GM18951 (cell line): ENCODE data around the gene METAP1D.

Experiments
- POLR2A ChIP-seq: IDR thresholded peaks from 4 replicates; pipeline ENCODE4 v1.6.1; 2011; ENCODE audit warnings: mild to moderate bottlenecking; ENCODE audit not compliant: insufficient read length, insufficient read depth; ENCODE audit errors: extremely low read depth
- in situ Hi-C: fragments of 300-500 bp; cut with MboI; formaldehyde crosslinking; loops from one replicate; pipeline ENCODE4 v1.12.0; 2022; ENCODE audit warnings: low sequenced_read_pairs, mixed read lengths, inconsistent platforms; ENCODE audit not compliant: unreplicated experiment

Gene METAP1D

DNA sequence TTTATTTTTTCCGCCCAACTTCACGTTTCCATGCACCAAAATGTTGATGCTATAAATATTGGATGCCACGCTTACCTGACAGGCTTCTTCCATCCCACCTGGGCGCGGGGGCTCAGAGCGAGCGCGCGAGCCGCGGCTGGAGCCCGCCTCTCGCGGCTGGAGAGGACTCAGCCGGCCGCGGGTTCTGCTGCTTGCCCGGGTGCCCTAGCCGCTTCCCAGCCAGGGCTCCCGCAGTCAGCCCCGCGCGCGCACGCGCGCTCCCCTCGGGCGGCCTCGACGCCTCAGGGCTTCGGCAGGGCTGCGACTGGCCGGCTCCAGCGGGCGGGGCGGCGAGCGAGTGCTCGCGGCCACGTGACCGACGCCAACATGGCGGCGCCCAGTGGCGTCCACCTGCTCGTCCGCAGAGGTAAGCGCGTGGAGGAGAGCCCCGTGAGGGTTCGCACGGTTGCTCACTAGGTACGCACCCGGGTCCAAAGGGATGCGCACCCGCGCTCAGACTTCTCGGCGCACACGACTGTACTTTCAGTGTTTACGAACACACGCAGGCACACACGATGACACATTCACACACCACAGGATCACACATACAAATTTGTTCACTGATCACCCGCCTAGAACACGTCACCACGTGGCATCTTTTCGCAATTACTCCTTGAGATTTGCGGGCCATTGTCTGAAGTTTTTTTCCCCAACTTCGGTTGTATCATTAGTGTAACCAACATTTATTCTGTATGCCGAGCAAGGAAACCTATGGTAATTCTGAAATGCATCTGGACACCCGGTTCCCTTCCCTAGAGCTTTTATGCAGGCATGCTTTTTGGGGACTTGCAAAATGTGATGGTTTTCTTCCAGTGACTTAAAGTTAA lies at the start of gene METAP1D:
Gene METAP1D (plus strand): TSS at position 350 of the 866 bp plus-strand sequence. CDS start 17 bp downstream, at position 367.
- peak; percentile 88 for TF ChIP-seq POLR2A
- in situ Hi-C loops = no loop called here

DNA sequence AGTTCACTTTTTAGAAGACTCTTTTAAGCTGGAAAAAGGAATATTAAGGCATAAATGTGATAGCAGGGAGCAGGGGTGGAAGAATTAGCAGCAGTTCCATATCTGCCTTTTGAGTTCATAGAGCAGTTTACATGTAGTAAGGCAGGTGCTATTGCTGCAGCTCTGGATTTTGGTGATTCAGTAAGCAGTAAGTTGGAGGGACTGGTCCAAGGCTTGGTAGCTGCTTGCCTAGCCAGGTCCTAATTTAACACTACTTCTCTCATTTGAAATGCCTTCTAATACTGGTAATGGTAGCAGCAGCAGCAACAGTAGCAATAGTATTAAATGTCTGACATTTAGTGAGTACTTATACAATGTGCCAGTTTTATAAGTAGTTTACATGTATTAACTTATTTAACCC lies 47.5 kb upstream of the METAP1D start:
- in situ Hi-C loops = no loop called here
- no peak for TF ChIP-seq POLR2A

DNA sequence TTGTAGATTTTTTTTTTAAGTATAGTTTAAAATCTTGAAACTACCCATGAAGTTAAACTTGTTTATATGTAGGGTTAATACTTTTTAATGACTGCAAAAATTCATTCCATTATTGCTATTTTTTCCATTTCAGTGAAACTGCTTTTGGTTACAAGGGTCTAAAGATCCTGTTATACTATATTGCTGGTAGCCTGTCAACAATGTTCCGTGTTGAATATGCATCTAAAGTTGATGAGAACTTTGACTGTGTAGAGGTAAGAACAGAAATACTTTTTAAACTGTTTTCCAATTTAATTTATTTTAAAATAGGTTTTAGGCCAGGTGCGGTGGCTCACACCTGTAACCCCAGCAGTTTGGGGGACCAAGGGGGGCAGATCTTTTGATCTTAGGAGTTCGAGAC lies 47.0 kb upstream of the METAP1D start:
- in situ Hi-C loops = no loop called here
- no peak for TF ChIP-seq POLR2A

DNA sequence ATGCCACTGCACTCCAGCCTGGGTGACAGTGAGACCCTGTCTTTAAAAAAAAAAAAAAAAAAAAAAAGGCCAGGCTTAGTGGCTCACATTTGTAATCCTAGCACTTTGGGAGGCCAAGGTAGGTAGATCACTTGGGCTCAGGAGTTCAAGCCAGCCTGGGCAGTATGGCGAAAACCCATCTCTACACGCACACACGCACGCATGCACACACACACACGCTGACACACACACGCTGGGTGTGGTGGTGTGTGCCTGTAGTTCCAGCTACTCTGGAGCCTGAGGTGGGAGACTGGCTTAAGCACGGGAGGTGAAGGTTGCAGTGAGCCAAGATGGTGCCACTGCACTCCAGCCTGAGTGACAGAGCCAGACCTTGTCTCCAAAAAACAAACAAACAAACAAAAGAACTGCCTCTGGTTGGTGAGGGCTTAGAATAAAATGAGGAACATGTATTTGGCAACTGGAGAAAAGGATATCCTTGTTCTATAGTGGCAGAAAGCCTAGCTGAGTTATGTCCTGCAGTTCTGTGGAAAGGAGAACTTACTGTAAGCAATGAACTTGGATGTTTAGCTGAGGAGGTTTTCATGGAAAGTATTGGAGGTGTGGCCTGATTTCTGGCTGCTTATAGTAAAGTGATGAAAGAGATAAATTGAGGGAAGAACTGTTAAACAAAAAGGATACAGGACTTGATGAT lies 43.5 kb upstream of the METAP1D start:
- no peak for TF ChIP-seq POLR2A
- in situ Hi-C loops = no loop called here

DNA sequence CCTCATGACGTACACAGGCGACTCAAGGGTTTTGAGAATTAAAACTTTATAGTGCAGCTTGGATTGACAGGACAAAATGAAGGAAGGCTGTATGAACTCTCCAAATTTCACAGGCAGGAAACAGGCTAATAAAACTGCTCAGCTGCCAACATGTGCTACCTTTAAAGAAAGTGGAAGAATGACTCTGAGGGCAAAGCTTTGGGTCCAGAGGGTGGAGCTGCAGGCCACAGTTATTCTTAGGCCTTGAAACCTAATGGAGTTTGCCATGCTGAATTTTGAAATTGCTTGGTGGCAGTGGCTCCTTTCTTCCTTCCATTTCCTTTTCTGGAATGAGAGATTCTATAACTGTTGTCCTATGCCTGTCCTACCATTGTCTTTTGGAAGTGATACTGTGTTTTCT lies 42.7 kb upstream of the METAP1D start:
- in situ Hi-C loops = no loop called here
- no peak for TF ChIP-seq POLR2A

DNA sequence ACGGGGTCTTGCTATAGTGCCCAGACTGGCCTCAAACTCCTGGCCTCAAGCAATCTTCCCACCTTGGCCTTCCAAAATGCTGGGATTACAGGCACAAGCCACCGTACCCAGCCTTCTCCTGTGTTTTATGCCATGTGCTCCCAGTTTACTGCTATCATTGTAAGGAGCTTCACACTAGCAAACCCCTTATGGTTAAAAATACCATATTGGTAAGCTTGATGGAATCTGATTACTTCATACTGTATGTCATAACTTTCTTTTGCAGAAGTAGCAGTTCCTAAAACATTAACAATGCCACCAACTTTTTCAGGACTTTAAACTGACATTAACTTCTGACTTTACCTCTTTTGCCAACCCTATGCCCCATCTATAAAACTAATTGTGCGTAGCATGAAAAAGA lies 41.3 kb upstream of the METAP1D start:
- no peak for TF ChIP-seq POLR2A
- in situ Hi-C loops = no loop called here

DNA sequence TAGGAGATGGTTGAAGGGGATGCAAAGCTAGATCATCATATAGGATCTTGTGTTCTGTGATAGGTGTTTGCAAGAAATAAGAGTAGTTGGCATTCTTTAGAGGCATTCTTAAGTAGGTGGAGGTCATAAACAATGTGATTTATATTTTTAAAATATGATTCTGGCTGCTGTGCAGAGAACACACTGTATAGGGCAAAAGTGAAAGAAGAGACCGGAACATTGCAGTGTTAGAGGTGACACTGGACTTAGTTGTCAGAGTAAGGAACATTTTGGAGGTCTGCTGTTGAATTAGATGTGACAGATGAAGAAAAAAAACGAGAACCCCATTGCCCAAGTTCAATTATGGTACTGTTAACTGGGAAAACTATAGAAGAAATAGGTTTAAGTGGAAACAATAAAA lies 39.8 kb upstream of the METAP1D start:
- TF ChIP-seq POLR2A = no peak
- in situ Hi-C loops = no loop called here

DNA sequence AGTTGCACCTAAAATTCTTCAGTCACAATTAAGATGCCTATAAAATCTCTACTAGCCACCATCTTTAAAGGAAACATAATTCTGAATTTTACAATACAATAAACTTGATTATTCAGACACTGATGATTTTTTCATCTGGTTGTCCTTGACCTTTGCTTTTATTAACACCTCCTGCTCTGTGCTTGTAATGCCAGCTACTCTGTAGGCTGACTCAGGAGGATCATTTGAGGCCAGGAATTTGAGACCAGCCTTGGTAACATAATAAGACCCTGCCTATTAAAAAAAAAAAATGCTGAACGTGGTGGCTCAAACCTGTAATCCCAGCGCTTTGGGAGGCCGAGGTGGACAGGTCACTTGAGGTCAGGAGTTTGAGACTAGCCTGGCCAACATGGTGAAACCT lies 39.2 kb upstream of the METAP1D start:
- no peak for TF ChIP-seq POLR2A
- in situ Hi-C loops = no loop called here

DNA sequence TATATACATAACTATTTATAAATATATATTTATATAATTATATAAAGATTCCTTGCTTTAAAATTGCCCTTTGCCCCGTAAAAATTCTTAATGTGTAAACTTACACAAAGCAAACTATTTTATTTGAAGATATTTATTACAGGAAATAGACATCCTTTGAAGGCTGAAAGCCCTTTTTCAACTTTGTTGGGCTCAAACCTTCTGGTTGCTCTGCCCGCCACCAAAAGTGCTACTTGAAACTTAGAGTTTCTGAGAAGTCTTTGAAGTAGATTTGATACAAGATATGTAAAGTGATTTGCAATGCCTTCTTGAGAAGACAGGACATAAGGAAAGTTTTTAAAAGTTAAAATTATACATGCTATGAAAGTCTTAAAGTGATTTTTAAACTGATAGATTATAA lies 36.6 kb upstream of the METAP1D start:
- in situ Hi-C loops = no loop called here
- TF ChIP-seq POLR2A = no peak

DNA sequence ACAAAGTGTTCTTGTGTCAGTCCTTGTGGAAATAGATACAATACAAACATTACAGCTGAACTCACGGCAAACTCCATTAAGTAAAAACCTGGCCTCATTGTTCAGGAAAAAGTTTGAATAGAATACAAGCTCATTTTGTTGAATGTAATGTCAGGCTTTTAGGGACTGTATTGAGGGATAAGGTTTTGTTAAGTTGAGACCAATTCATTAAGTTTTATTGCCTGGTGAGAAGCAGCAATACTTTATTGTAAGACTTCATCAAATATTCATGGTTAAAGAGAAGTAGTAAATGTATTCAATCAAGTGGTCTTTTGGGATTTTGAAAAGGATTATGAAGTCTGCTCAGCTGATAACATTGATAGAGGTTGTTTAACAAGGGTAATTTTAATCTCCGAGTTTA lies 35.4 kb upstream of the METAP1D start:
- in situ Hi-C loops = no loop called here
- TF ChIP-seq POLR2A = no peak

DNA sequence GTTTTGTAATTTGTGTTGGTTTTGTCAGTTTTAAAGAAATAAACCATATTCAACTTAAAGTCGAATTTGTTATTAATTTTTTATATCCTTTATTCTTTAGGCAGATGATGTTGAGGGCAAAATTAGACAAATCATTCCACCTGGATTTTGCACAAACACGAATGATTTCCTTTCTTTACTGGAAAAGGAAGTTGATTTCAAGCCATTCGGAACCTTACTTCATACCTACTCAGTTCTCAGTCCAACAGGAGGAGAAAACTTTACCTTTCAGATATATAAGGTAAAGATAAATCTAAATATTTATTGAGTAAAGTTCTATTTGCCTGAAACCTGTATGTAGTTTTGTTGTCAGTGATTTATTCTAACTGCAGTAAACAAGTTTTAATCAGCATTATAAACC lies 34.5 kb upstream of the METAP1D start:
- TF ChIP-seq POLR2A = no peak
- in situ Hi-C loops = no loop called here

DNA sequence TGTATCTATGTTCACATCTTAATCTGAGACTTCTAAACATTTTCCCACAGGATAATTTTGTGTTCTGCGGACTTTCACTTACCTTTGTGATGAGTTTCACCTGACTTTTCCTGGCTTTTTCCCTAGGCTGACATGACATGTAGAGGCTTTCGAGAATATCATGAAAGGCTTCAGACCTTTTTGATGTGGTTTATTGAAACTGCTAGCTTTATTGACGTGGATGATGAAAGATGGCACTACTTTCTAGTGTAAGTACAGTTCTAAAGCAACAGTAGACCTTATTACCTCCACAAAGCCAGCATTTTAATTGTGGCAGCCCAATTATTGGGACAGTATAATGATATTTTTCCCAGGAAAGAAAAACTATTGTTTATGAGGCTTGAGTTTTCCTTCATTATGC lies 34.1 kb upstream of the METAP1D start:
- in situ Hi-C loops = no loop called here

DNA sequence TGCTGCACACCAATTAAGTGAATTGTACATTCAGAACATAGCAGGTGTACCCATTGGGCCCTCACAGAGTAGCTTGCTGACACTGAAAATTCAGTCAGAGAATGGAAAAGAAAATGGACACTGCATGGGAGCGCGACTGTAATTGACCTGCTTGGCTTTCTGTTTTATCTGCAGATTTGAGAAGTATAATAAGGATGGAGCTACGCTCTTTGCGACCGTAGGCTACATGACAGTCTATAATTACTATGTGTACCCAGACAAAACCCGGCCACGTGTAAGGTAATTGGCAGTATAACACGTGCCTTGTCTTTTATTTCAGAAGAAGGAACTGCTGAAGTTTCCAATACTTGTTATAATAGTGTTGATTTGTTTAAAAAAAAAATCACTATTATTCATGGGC lies 33.5 kb upstream of the METAP1D start:
- in situ Hi-C loops = no loop called here
- TF ChIP-seq POLR2A = no peak

More for the DNA sequence above, 34.1 kb upstream of the METAP1D start:
- TF ChIP-seq POLR2A = no peak

DNA sequence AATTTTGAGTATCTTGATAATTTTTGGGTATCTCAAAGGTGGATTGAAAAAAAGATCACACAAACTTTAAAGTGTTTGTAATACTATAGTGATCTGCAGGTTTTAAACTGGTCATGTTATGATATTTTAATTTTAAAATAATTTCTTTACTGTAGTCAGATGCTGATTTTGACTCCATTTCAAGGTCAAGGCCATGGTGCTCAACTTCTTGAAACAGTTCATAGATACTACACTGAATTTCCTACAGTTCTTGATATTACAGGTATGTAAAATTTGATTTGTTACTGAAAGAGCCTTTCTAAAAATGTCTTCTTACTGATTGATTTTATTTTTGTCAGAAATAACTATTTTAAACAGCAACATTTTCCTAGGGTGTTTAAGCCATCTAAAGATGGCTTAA lies 33.1 kb upstream of the METAP1D start:
- in situ Hi-C loops = no loop called here

More for the DNA sequence above, 33.1 kb upstream of the METAP1D start:
- no peak for TF ChIP-seq POLR2A
